GM18868 (cell line): ENCODE data around the gene ZNF862.

ENCODE experiments used
- ATAC-seq: cut with Tn5 transposase; IDR thresholded peaks from one replicate; pipeline ENCODE4 v1.9.1; 2021; ENCODE audit warnings: mild to moderate bottlenecking, moderate library complexity; ENCODE audit not compliant: unreplicated experiment

Gene ZNF862

GRCh38 chr7:149838224-149838991 is at the start of gene ZNF862:
Gene ZNF862 (plus strand): TSS chr7:149838375. CDS start chr7:149838612, 237 bp downstream.
- peak; percentile 97 for ATAC-seq

GRCh38 chr7:149789101-149789500 is 49.1 kb upstream of the ZNF862 start:
- ATAC-seq = no peak

- peak; percentile 58 for ATAC-seq
Observed at GRCh38 chr7:149790146-149790548, 48.0 kb upstream of the ZNF862 start.

GRCh38 chr7:149790754-149791360 is 47.3 kb upstream of the ZNF862 start:
- ATAC-seq = no peak

GRCh38 chr7:149791411-149792219 is 46.6 kb upstream of the ZNF862 start:
- no peak for ATAC-seq

- ATAC-seq = no peak
Observed at GRCh38 chr7:149792220-149792595, 46.0 kb upstream of the ZNF862 start.

GRCh38 chr7:149793261-149793660 is 44.9 kb upstream of the ZNF862 start:
- ATAC-seq = no peak

GRCh38 chr7:149794661-149795060 is 43.5 kb upstream of the ZNF862 start:
- ATAC-seq = no peak

- ATAC-seq = no peak
Observed at GRCh38 chr7:149795126-149795525, 43.0 kb upstream of the ZNF862 start.

GRCh38 chr7:149796287-149796860 is 41.8 kb upstream of the ZNF862 start:
- ATAC-seq = no peak

GRCh38 chr7:149797771-149798170 is 40.4 kb upstream of the ZNF862 start:
- no peak for ATAC-seq

GRCh38 chr7:149799397-149800168 is 38.6 kb upstream of the ZNF862 start:
- no peak for ATAC-seq

- ATAC-seq = no peak
Observed at GRCh38 chr7:149800169-149800555, 38.0 kb upstream of the ZNF862 start.

GRCh38 chr7:149801002-149801566 is 37.1 kb upstream of the ZNF862 start:
- ATAC-seq = no peak

GRCh38 chr7:149801816-149802215 is 36.4 kb upstream of the ZNF862 start:
- ATAC-seq = no peak

GRCh38 chr7:149802966-149803365 is 35.2 kb upstream of the ZNF862 start:
- ATAC-seq = no peak

GRCh38 chr7:149803551-149804074 is 34.6 kb upstream of the ZNF862 start:
- no peak for ATAC-seq

- ATAC-seq = no peak
Observed at GRCh38 chr7:149804106-149804505, 34.1 kb upstream of the ZNF862 start.

GRCh38 chr7:149806726-149807125 is 31.4 kb upstream of the ZNF862 start:
- no peak for ATAC-seq

- ATAC-seq = no peak
Observed at GRCh38 chr7:149808311-149808710, 29.9 kb upstream of the ZNF862 start.
